GM19023 (cell line): ENCODE results near the gene HRH1.

Experiments
- ATAC-seq: cut with Tn5 transposase; IDR thresholded peaks from one replicate; pipeline ENCODE4 v1.9.1; 2021; ENCODE audit warnings: mild to moderate bottlenecking, moderate library complexity; ENCODE audit not compliant: unreplicated experiment

Gene HRH1

GRCh38 chr3:11312166-11312565 is 157.9 kb downstream of the HRH1 start:
- no peak for ATAC-seq
